SU-DHL-6 (cell line): ENCODE measurements around the gene ATP10A.
"Not testable (repeated sequence)": the region's sequence is repeated elsewhere in the genome, so short reads cannot be mapped to it uniquely, and the experiment has no call there.

Source experiments
- H2AFZ ChIP-seq: fragments of 200-600 bp; sonication (generic); 2 replicates; pipeline ENCODE4 v1.6.1; 2014; ENCODE audit warnings: low read depth, mild to moderate bottlenecking, moderate library complexity, mixed read lengths, antibody characterized with exemption, low read length; ENCODE audit not compliant: severe bottlenecking
- H3F3A ChIP-seq: fragments of 200-600 bp; shearing (Covaris generic); 2 replicates; pipeline ENCODE4 v1.6.0; 2016; ENCODE audit warnings: antibody characterized with exemption, mild to moderate bottlenecking; ENCODE audit not compliant: insufficient read depth
- H3K27ac ChIP-seq: fragments of 200-600 bp; sonication (generic); 2 replicates; pipeline ENCODE4 v1.5.1; 2016; ENCODE audit warnings: low read depth, mild to moderate bottlenecking, low read length, moderate library complexity, mixed read lengths
- H3K27me3 ChIP-seq: fragments of 200-600 bp; sonication (generic), shearing (Covaris generic); 2 replicates; pipeline ENCODE4 v1.6.0; 2014; ENCODE audit warnings: mild to moderate bottlenecking, low read length
- H3K36me3 ChIP-seq: fragments of 200-600 bp; sonication (generic); 2 replicates; pipeline ENCODE4 v1.6.1; 2014; ENCODE audit warnings: mild to moderate bottlenecking, low read length, mixed read lengths
- H3K4me2 ChIP-seq: fragments of 300-600, 200-600 bp; shearing (Covaris generic), sonication (generic); 2 replicates; pipeline ENCODE4 v1.6.0; 2014; ENCODE audit warnings: low read length, low read depth, mild to moderate bottlenecking; ENCODE audit not compliant: poor library complexity, severe bottlenecking
- H3K4me3 ChIP-seq: fragments of 200-600 bp; sonication (generic); 2 replicates; pipeline ENCODE4 v1.5.1; 2014; ENCODE audit warnings: antibody characterized with exemption, low read length, mild to moderate bottlenecking, mixed read lengths; ENCODE audit not compliant: insufficient read depth, poor library complexity, severe bottlenecking
- H3K79me2 ChIP-seq: fragments of 200-600 bp; sonication (generic); 2 replicates; pipeline ENCODE4 v1.6.1; 2014; ENCODE audit warnings: mild to moderate bottlenecking, low read length, moderate library complexity; ENCODE audit not compliant: insufficient read depth
- H3K9ac ChIP-seq: fragments of 200-600 bp; sonication (generic); 2 replicates; pipeline ENCODE4 v1.7.0; 2014; ENCODE audit warnings: mild to moderate bottlenecking, low read length
- H3K9me2 ChIP-seq: fragments of 200-600 bp; sonication (generic); replicated peaks from 2 replicates; pipeline ENCODE4 v1.6.1; 2014; ENCODE audit warnings: low read length; ENCODE audit not compliant: insufficient read depth
- H3K9me3 ChIP-seq: fragments of 200-600 bp; sonication (generic); 2 replicates; pipeline ENCODE4 v1.6.1; 2014; ENCODE audit warnings: low read length, mixed read lengths; ENCODE audit not compliant: insufficient read depth
- H4K20me1 ChIP-seq: fragments of 200-600 bp; sonication (generic); 2 replicates; pipeline ENCODE4 v1.6.1; 2014; ENCODE audit warnings: low read depth, mild to moderate bottlenecking, antibody characterized with exemption, low read length, moderate library complexity, mixed read lengths
- CTCF ChIP-seq: fragments of 200-600 bp; sonication (generic); IDR thresholded peaks from one replicate; pipeline ENCODE4 v1.5.1; 2017; ENCODE audit warnings: antibody characterized with exemption, mild to moderate bottlenecking, low read length, moderate library complexity; ENCODE audit not compliant: insufficient read depth, poor library complexity, severe bottlenecking
- EZH2phosphoT487 ChIP-seq: fragments of 200-600 bp; sonication (generic), shearing (Covaris generic); conservative IDR thresholded peaks from 2 replicates; pipeline ENCODE4 v1.6.1; 2018; ENCODE audit warnings: mild to moderate bottlenecking, antibody characterized with exemption, low read length, moderate library complexity, mixed read lengths

ATP10A gene

GRCh38 chr15:25759421-25759820 is 103.7 kb downstream of the ATP10A start:
- Histone ChIP-seq H3K9ac (no peak overlapping the region), H4K20me1 (no peaks in the 10 kb centered on the region), H3K27me3 (no peaks in the 10 kb centered on the region; the same call in 1 of the 2 replicates), H3K4me3 (no peak overlapping the region), H3K36me3 (no peaks in the 10 kb centered on the region), H2AFZ (no peak overlapping the region), H3K79me2 (no peaks in the 10 kb centered on the region), H3K4me2 (no peak overlapping the region), H3F3A (no peaks in the 10 kb centered on the region), H3K27ac (no peak overlapping the region), H3K9me3 (no peaks in the 10 kb centered on the region), H3K9me2 (no peaks in the 10 kb centered on the region)
- TF ChIP-seq CTCF (no peak), EZH2phosphoT487 (no peak)

- not testable (repeated sequence) for H3K36me3 ChIP-seq, H3K79me2 ChIP-seq, H3K27me3 ChIP-seq, H3F3A ChIP-seq, H3K4me2 ChIP-seq, H3K4me3 ChIP-seq, H4K20me1 ChIP-seq, H3K27ac ChIP-seq, H3K9me3 ChIP-seq, H3K9me2 ChIP-seq, H3K9ac ChIP-seq, H2AFZ ChIP-seq
Measured at GRCh38 chr15:25758612-25759011, 104.5 kb downstream of the ATP10A start.

- H3K27ac ChIP-seq = no peak overlapping the region
- H3K9me3 ChIP-seq = no peaks in the 10 kb centered on the region
- no peaks in the 10 kb centered on the region for H3K9me2 ChIP-seq
- H3K79me2 ChIP-seq = no peaks in the 10 kb centered on the region
- no peak overlapping the region for H3K4me2 ChIP-seq
- H3K36me3 ChIP-seq = no peaks in the 10 kb centered on the region
- no peaks in the 10 kb centered on the region for H3F3A ChIP-seq
- no peak overlapping the region for H3K4me3 ChIP-seq
- no peak overlapping the region for H2AFZ ChIP-seq
- TF ChIP-seq CTCF = no peak
- TF ChIP-seq EZH2phosphoT487 = no peak
- H3K9ac ChIP-seq = no peak overlapping the region
- no peaks in the 10 kb centered on the region for H3K27me3 ChIP-seq
- H4K20me1 ChIP-seq = no peaks in the 10 kb centered on the region
Measured at GRCh38 chr15:25743548-25744275, 119.4 kb downstream of the ATP10A start.

- no peak overlapping the region for H3K9ac ChIP-seq
- H3K79me2 ChIP-seq = no peaks in the 10 kb centered on the region
- H3K27me3 ChIP-seq = no peaks in the 10 kb centered on the region
- no peak for TF ChIP-seq CTCF
- no peak for TF ChIP-seq EZH2phosphoT487
- H3K9me2 ChIP-seq = no peaks in the 10 kb centered on the region
- no peak overlapping the region for H3K4me3 ChIP-seq
- H2AFZ ChIP-seq = no peak overlapping the region
- no peaks in the 10 kb centered on the region for H3K36me3 ChIP-seq
- no peak overlapping the region for H3K27ac ChIP-seq
- no peaks in the 10 kb centered on the region for H3K9me3 ChIP-seq
- H3F3A ChIP-seq = no peaks in the 10 kb centered on the region
- H4K20me1 ChIP-seq = no peaks in the 10 kb centered on the region
- no peak overlapping the region for H3K4me2 ChIP-seq
Measured at GRCh38 chr15:25742776-25743547, 120.2 kb downstream of the ATP10A start.
